ENCODE results near the gene CTIF. TPM values are rescaled to one million over a fixed set of nuclear protein-coding genes. Genes with fewer than 3 reads are reported as not detected.
"Not testable (repeated sequence)": the region's sequence is repeated elsewhere in the genome, so short reads cannot be mapped to it uniquely, and the experiment has no call there.

CTIF gene
- total RNA-seq, 6 donors from 2014 or later = 32.1 to 62.4 (median 47.8) TPM

- H3K27me3 ChIP-seq = no peaks in the 10 kb centered on the region
- no peaks in the 10 kb centered on the region for H3K9me3 ChIP-seq
- no peak for TF ChIP-seq EP300 (IDR thresholded peaks at IDR 0.05)
- TF ChIP-seq POLR2A (IDR thresholded peaks at IDR 0.05) = no peak
- no peak for TF ChIP-seq CTCF (IDR thresholded peaks at IDR 0.05)
- no peak for TF ChIP-seq POLR2AphosphoS5 (IDR thresholded peaks at IDR 0.05)
- DNase-seq = no peak
- no peak for ATAC-seq (ENCODE audit: low FRiP score in 2 of 2)
- 50 to 69% methylated on average over 2 of the region's 2 CpGs for WGBS, 2 donors
- no peaks in the 10 kb centered on the region for H3K4me1 ChIP-seq
- H3K27ac ChIP-seq = no peak overlapping the region
- H3K4me3 ChIP-seq = no peak overlapping the region
- H3K36me3 ChIP-seq = no peaks in the 10 kb centered on the region
Measured at GRCh38 chr18:48646976-48647375, 108.1 kb downstream of the CTIF start.

- H3K4me1 ChIP-seq = no peaks in the 10 kb centered on the region
- 74 to 85% methylated on average over 6 to 7 of the region's 7 CpGs for WGBS, 2 donors
- ATAC-seq (ENCODE audit: low FRiP score in 2 of 2) = no peak
- no peaks in the 10 kb centered on the region for H3K9me3 ChIP-seq
- no peak for TF ChIP-seq POLR2AphosphoS5 (IDR thresholded peaks at IDR 0.05)
- no peak overlapping the region for H3K27ac ChIP-seq
- DNase-seq = no peak
- no peaks in the 10 kb centered on the region for H3K27me3 ChIP-seq
- no peaks in the 10 kb centered on the region for H3K36me3 ChIP-seq
- H3K4me3 ChIP-seq = no peak overlapping the region
Measured at GRCh38 chr18:48649231-48649630, 110.4 kb downstream of the CTIF start.

GRCh38 chr18:48654591-48654990 lies 115.8 kb downstream of the CTIF start:
- not testable (repeated sequence) for ATAC-seq (ENCODE audit: low FRiP score in 2 of 2); H3K9me3 ChIP-seq; H3K4me3 ChIP-seq; DNase-seq; H3K36me3 ChIP-seq; H3K27me3 ChIP-seq; H3K27ac ChIP-seq; H3K4me1 ChIP-seq
- WGBS, 2 donors = 94 to 97% methylated on average over 4 of the region's 4 CpGs

- Histone ChIP-seq H3K4me1 (peaks cover 5 to 8% (median 6%) of the 10 kb centered on the region in 4 donors), H3K36me3 (no peaks in the 10 kb centered on the region), H3K9me3 (no peaks in the 10 kb centered on the region), H3K27me3 (no peaks in the 10 kb centered on the region), H3K27ac (peak overlapping the region in 1 of 4 donors; percentile 30), H3K4me3 (no peak overlapping the region)
- no peak for DNase-seq
- WGBS, 2 donors = 80 to 90% methylated on average over 2 of the region's 2 CpGs
- no peak for ATAC-seq (ENCODE audit: low FRiP score in 2 of 2)
- TF ChIP-seq CTCF (IDR thresholded peaks at IDR 0.05) (no peak), POLR2A (IDR thresholded peaks at IDR 0.05) (no peak), EP300 (IDR thresholded peaks at IDR 0.05) (no peak), POLR2AphosphoS5 (IDR thresholded peaks at IDR 0.05) (no peak)
Measured at GRCh38 chr18:48655508-48655907, 116.7 kb downstream of the CTIF start.

- H3K27ac ChIP-seq = no peak overlapping the region
- TF ChIP-seq POLR2AphosphoS5 (IDR thresholded peaks at IDR 0.05) = no peak
- TF ChIP-seq POLR2A (IDR thresholded peaks at IDR 0.05) = no peak
- no peak for TF ChIP-seq EP300 (IDR thresholded peaks at IDR 0.05)
- no peak for TF ChIP-seq CTCF (IDR thresholded peaks at IDR 0.05)
- 83 to 86% methylated on average over 2 of the region's 2 CpGs for WGBS, 2 donors
Measured at GRCh38 chr18:48656176-48656575, 117.3 kb downstream of the CTIF start.

GRCh38 chr18:48656582-48656981 lies 117.8 kb downstream of the CTIF start:
- no peak for ATAC-seq (ENCODE audit: low FRiP score in 2 of 2)
- Histone ChIP-seq H3K9me3 (no peaks in the 10 kb centered on the region), H3K27ac (no peak overlapping the region), H3K4me3 (no peak overlapping the region), H3K4me1 (peaks cover 7 to 19% (median 10%) of the 10 kb centered on the region in 4 donors), H3K36me3 (no peaks in the 10 kb centered on the region), H3K27me3 (no peaks in the 10 kb centered on the region)
- WGBS, 2 donors = 84% methylated on average over 3 of the region's 3 CpGs
- no peak for DNase-seq
- TF ChIP-seq POLR2A (IDR thresholded peaks at IDR 0.05) (no peak), EP300 (IDR thresholded peaks at IDR 0.05) (no peak), CTCF (IDR thresholded peaks at IDR 0.05) (no peak), POLR2AphosphoS5 (IDR thresholded peaks at IDR 0.05) (no peak)

More at GRCh38 chr18:48656176-48656575, 117.3 kb downstream of the CTIF start:
- DNase-seq = no peak
- peak in 1 of 2 donors; percentile 8 for ATAC-seq (ENCODE audit: low FRiP score in 2 of 2)
- no peaks in the 10 kb centered on the region for H3K9me3 ChIP-seq
- peaks cover 5 to 15% (median 9%) of the 10 kb centered on the region in 4 donors for H3K4me1 ChIP-seq
- no peaks in the 10 kb centered on the region for H3K36me3 ChIP-seq
- H3K27me3 ChIP-seq = no peaks in the 10 kb centered on the region
- no peak overlapping the region for H3K4me3 ChIP-seq
